Endothelial cell of umbilical vein (primary cell): ENCODE results near the gene FXYD4. TPM values are rescaled to one million over a fixed set of nuclear protein-coding genes. Genes with fewer than 3 reads are reported as not detected.

Experiments used
- Bru-seq: library from RNA; stranded (reverse); fragments of 400-500 nt; gene quantifications from one replicate; lab custom pipeline; 2021; lab: Mats Ljungman, UMichigan
- BruChase-seq, 2 experiments: library from RNA; stranded (reverse); fragments of 400-500 nt; gene quantifications; one replicate each; lab custom pipeline; 2021; lab: Mats Ljungman, UMichigan
- BruUV-seq: library from RNA; stranded (reverse); fragments of 400-500 nt; replicated peaks from 2 replicates; lab custom pipeline; 2021; lab: Mats Ljungman, UMichigan
- CTCF ChIA-PET: fragments of 300-600, 350-600 bp; sonication (Branson Sonifier 250); formaldehyde crosslinking; loops from one replicate; lab custom pipeline; 2021; ENCODE audit warnings: antibody characterized with exemption, inconsistent platforms; lab: Charles Lee
- POLR2A ChIA-PET: fragments of 300-600, 350-600 bp; sonication (Branson Sonifier 250); formaldehyde crosslinking; loops from one replicate; lab custom pipeline; 2021; ENCODE audit warnings: antibody characterized with exemption, inconsistent platforms; lab: Charles Lee
- DNase-seq: peaks from one replicate; pipeline ENCODE4 v3.0.0-alpha.2; 2011; ENCODE audit warnings: low read depth, low spot score
- FAIRE-seq: peaks from 2 replicates; lab custom pipeline; 2011; peaks lifted over from hg19 to GRCh38; lab: Jason Lieb, UNC
- H2AFZ ChIP-seq: 2 replicates; pipeline ENCODE4 v1.6.0; 2012; ENCODE audit warnings: low read depth, low read length, control low read depth, inconsistent platforms
- H3K27ac ChIP-seq: 2 replicates; pipeline ENCODE4 v1.5.1; 2011; ENCODE audit warnings: low read depth, mild to moderate bottlenecking, control low read depth, low read length, moderate library complexity; ENCODE audit not compliant: insufficient read depth
- H3K27me3 ChIP-seq, 2 experiments: 2 replicates each; pipeline versions ENCODE4 v1.6.0 to v1.6.1; 2011; ENCODE audit warnings: low read length in 2 of 2, mixed read lengths in 1 of 2; ENCODE audit not compliant: control insufficient read depth in 2 of 2, insufficient read depth in 2 of 2
- H3K36me3 ChIP-seq, 2 experiments: 2 replicates in 1 of 2; 3 replicates in 1 of 2; pipeline ENCODE4 v1.5.1; 2011; ENCODE audit warnings: low read length in 2 of 2, mild to moderate bottlenecking in 1 of 2, moderate library complexity in 1 of 2; ENCODE audit not compliant: control insufficient read depth in 2 of 2, insufficient read depth in 2 of 2; ENCODE audit errors: extremely low read depth in 1 of 2
- H3K4me1 ChIP-seq: 3 replicates; pipeline ENCODE4 v1.5.1; 2011; ENCODE audit warnings: mild to moderate bottlenecking, low read length; ENCODE audit not compliant: control insufficient read depth, insufficient read depth; ENCODE audit errors: extremely low read depth
- H3K4me2 ChIP-seq: 2 replicates; pipeline ENCODE4 v1.6.1; 2011; ENCODE audit warnings: low read length, control low read depth, mixed read lengths; ENCODE audit not compliant: insufficient read depth
- H3K4me3 ChIP-seq, 3 experiments: fragments of 200-600 bp in 1 of 3; sonication (generic), shearing (Covaris generic) in 1 of 3; replicated peaks in 1 of 3; 2 replicates each; pipeline ENCODE4 v1.5.1; 2011 to 2016; ENCODE audit warnings: control low read depth in 3 of 3, low read length in 3 of 3, mild to moderate bottlenecking in 2 of 3, inconsistent platforms in 1 of 3, low read depth in 1 of 3, moderate library complexity in 1 of 3; ENCODE audit not compliant: insufficient read depth in 1 of 3
- H3K79me2 ChIP-seq: 2 replicates; pipeline ENCODE4 v1.6.0; 2012; ENCODE audit warnings: low read length, inconsistent platforms; ENCODE audit not compliant: control insufficient read depth, insufficient read depth
- H3K9ac ChIP-seq: replicated peaks from 2 replicates; pipeline ENCODE3; 2011; ENCODE audit warnings: low read length, control low read depth; ENCODE audit not compliant: insufficient read depth; ENCODE audit errors: extremely low read depth
- H3K9me1 ChIP-seq: replicated peaks from 3 replicates; pipeline ENCODE4 v1.6.0; 2011; ENCODE audit warnings: mild to moderate bottlenecking, low read length; ENCODE audit not compliant: control insufficient read depth, insufficient read depth; ENCODE audit errors: extremely low read depth
- H3K9me3 ChIP-seq: replicated peaks from 2 replicates; pipeline ENCODE4 v1.5.1; 2012; ENCODE audit warnings: low read length, inconsistent platforms; ENCODE audit not compliant: control insufficient read depth, insufficient read depth
- H4K20me1 ChIP-seq: replicated peaks from 2 replicates; pipeline ENCODE3; 2011; ENCODE audit warnings: mild to moderate bottlenecking, low read length; ENCODE audit not compliant: control insufficient read depth, insufficient read depth; ENCODE audit errors: extremely low read depth
- CTCF ChIP-seq, 2 donors: IDR thresholded peaks; 1 replicate in 1 of 2; 2 replicates in 1 of 2; pipeline ENCODE4 v1.5.1; 2011; ENCODE audit warnings: low read length in 2 of 2, mild to moderate bottlenecking in 2 of 2, moderate library complexity in 2 of 2, control low read depth in 1 of 2, inconsistent platforms in 1 of 2, low read depth in 1 of 2; ENCODE audit not compliant: insufficient read depth in 1 of 2; ENCODE audit errors: extremely low read depth in 1 of 2
- EZH2 ChIP-seq: IDR thresholded peaks from 2 replicates; pipeline ENCODE4 v1.6.1; 2012; ENCODE audit warnings: borderline replicate concordance, low read depth, mild to moderate bottlenecking, moderate library complexity, low read length, inconsistent platforms; ENCODE audit not compliant: severe bottlenecking
- FOS ChIP-seq: IDR thresholded peaks from 2 replicates; pipeline ENCODE4 v1.6.1; 2011; ENCODE audit warnings: mild to moderate bottlenecking, low read length, moderate library complexity, borderline replicate concordance; ENCODE audit not compliant: insufficient read depth
- GATA2 ChIP-seq: IDR thresholded peaks from 2 replicates; pipeline ENCODE4 v1.7.0; 2011; ENCODE audit warnings: low read depth, mild to moderate bottlenecking, moderate library complexity, mixed read lengths, low read length; ENCODE audit not compliant: insufficient read length, insufficient read depth
- JUN ChIP-seq: IDR thresholded peaks from 2 replicates; pipeline ENCODE4 v1.6.1; 2011; ENCODE audit warnings: borderline replicate concordance, low read depth; ENCODE audit not compliant: insufficient read length, insufficient read depth
- MAX ChIP-seq: IDR thresholded peaks from 2 replicates; pipeline ENCODE4 v1.6.1; 2011; ENCODE audit not compliant: insufficient read depth, insufficient read length
- MYC ChIP-seq: IDR thresholded peaks from one replicate; pipeline ENCODE4 v1.6.1; 2011; ENCODE audit warnings: mild to moderate bottlenecking, low read depth, low read length
- POLR2A ChIP-seq: IDR thresholded peaks from 2 replicates; pipeline ENCODE4 v1.6.1; 2012; ENCODE audit warnings: low read depth, mild to moderate bottlenecking, control low read depth, low read length
- POLR2AphosphoS5 ChIP-seq: IDR thresholded peaks from 2 replicates; pipeline ENCODE4 v1.6.1; 2012; ENCODE audit warnings: low read depth, mild to moderate bottlenecking, control low read depth, low read length, moderate library complexity; ENCODE audit not compliant: insufficient read depth
- dilution Hi-C: fragments of 300-500 bp; cut with MboI; formaldehyde crosslinking; loops from one replicate; pipeline ENCODE4 v1.15.0; 2019; ENCODE audit warnings: low sequenced_read_pairs; ENCODE audit not compliant: extremely low pct_ligation_motif_present
- intact Hi-C: fragments of 100-400 bp; cut with micrococcal nuclease; formaldehyde crosslinking; loops from one replicate; pipeline ENCODE4 v1.10.0; 2022
- long read RNA-seq: library from polyadenylated mRNA; stranded (forward); transcript quantifications from one replicate; pipeline ENCODE4 v2.0.0, GENCODE V29; 2021
- polyA minus RNA-seq, 3 experiments: library from RNA; depleted of rRNA, polyadenylated mRNA; stranded (reverse); fragments of >200 nt; gene quantifications; 1 replicate in 1 of 3; 2 replicates in 2 of 3; pipeline ENCODE4 v1.2.3, GENCODE V29; 2011
- polyA plus RNA-seq, 4 experiments: library from polyadenylated mRNA; depleted of rRNA in 3 of 4; stranded (reverse) in 3 of 4; unstranded in 1 of 4; fragments of >200 nt; gene quantifications; 2 replicates each; pipeline versions ENCODE4 v1.2.1 to v1.2.3, GENCODE V29; 2011 to 2012; ENCODE audit warnings: missing spikeins in 1 of 4
- total RNA-seq: library from RNA; stranded (reverse); gene quantifications from 2 replicates; pipeline ENCODE4 v1.2.3, GENCODE V29; 2021

FXYD4 gene
- not detected in 2 replicates for total RNA-seq
- polyA plus RNA-seq = not detected in 2 replicates
- not detected in 2 replicates for polyA plus RNA-seq (2011; cell fraction: cytosol; rRNA removed)
- polyA plus RNA-seq (2011; cell fraction: nucleus; rRNA removed) = not detected in 2 replicates
- polyA plus RNA-seq (2012) = not detected in 2 replicates
- not detected in 2 replicates for polyA minus RNA-seq
- not detected for polyA minus RNA-seq (2011; cell fraction: cytosol; rRNA and poly(A)+ RNA removed)
- polyA minus RNA-seq (2011; cell fraction: nucleus; rRNA and poly(A)+ RNA removed) = not detected in 2 replicates
- not detected for Bru-seq, nascent RNA
- not detected for BruChase-seq, experiment 1, labeled RNA remaining after a 6-hour chase
- not detected for BruChase-seq, experiment 2, labeled RNA remaining after a 2-hour chase
- long read RNA-seq = 0 reads

- no peaks in the 10 kb centered on the region for H3K9me1 ChIP-seq
- no peaks in the 10 kb centered on the region for H3K79me2 ChIP-seq
- no peak for TF ChIP-seq POLR2AphosphoS5
- no peak for TF ChIP-seq CTCF (IDR thresholded peaks at IDR 0.05; ENCODE audit: extremely low read depth in 1 of 2, insufficient read depth in 1 of 2, low read depth in 1 of 2, low read length in 2 of 2)
- TF ChIP-seq GATA2 = no peak
- no peak for TF ChIP-seq MYC
- TF ChIP-seq EZH2 = no peak
- TF ChIP-seq POLR2A = no peak
- no peak for TF ChIP-seq FOS
- no peak for TF ChIP-seq JUN
- TF ChIP-seq MAX = no peak
- no peaks in the 10 kb centered on the region for H3K9me3 ChIP-seq
- H3K27ac ChIP-seq = no peak within 1 kb of the TSS
- H3K27me3 ChIP-seq = no peaks in the 10 kb centered on the region
- no peak within 1 kb of the TSS for H3K4me3 ChIP-seq
- no peaks in the 10 kb centered on the region for H3K36me3 ChIP-seq
- H3K4me1 ChIP-seq = no peaks in the 10 kb centered on the region
- H3K9ac ChIP-seq = no peak within 1 kb of the TSS
- DNase-seq (no peak), FAIRE-seq (no peak)
- CTCF ChIA-PET = interaction anchor here (0.6 kb wide), 1 partner anchor 95 kb away, joined by 4 read pairs; no protein-coding TSS in a partner anchor
- H3K4me2 ChIP-seq = no peak within 1 kb of the TSS
- POLR2A ChIA-PET = no interaction called here
- no peak within 1 kb of the TSS for H2AFZ ChIP-seq
- intact Hi-C loops = no loop called here
- dilution Hi-C loops = no loop called here
- H4K20me1 ChIP-seq = no peaks in the 10 kb centered on the region
- no TSS peak for BruUV-seq
Observed at GRCh38 chr10:43371418-43371817, at the start of gene FXYD4. FXYD4 (plus strand) TSS chr10:43371636; CDS start chr10:43373747, 2,111 bp downstream.
